Hematopoietic multipotent progenitor cell (in vitro differentiated cells): ENCODE results near the gene TRMT112. TPM values are rescaled to one million over a fixed set of nuclear protein-coding genes. Genes with fewer than 3 reads are reported as not detected.

Experiments used
- DNase-seq, 3 donors: peaks; one replicate each; pipeline ENCODE4 v3.0.0-alpha.2; 2011 to 2015; ENCODE audit warnings: low read depth in 2 of 3, low spot score in 2 of 3
- total RNA-seq: library from RNA; depleted of rRNA; stranded (reverse); fragments of >200 nt; gene quantifications from one replicate; pipeline ENCODE4 v1.2.3, GENCODE V29; 2012

The TRMT112 gene
- total RNA-seq, 1 donor: 203 TPM

DNA sequence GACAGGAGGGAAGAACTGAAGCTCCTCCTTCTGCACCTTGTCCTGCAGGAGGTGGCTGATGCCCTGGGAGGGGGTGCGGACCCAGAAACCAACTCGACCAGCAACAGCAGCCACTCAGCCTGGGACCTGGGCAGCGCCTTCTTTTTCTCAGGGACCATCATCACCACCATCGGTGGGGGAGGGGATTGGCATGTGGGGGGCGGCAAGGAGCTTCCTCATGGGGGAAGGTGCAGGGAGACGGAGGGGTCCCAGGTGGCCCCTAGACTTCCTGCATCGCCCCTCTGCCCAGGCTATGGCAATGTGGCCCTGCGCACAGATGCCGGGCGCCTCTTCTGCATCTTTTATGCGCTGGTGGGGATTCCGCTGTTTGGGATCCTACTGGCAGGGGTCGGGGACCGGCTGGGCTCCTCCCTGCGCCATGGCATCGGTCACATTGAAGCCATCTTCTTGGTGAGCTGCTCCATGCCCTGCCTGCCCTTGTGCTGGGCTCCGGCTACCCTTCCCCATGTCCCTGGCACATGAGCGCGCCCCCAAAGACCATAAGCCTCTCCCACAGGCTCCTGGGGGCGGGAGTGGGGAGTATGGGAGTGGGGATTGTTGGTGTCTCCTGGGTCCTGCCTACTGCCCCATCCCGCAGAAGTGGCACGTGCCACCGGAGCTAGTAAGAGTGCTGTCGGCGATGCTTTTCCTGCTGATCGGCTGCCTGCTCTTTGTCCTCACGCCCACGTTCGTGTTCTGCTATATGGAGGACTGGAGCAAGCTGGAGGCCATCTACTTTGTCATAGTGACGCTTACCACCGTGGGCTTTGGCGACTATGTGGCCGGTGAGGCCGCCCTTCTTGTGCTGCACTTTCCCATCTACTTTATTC, 20.3 kb downstream of the TRMT112 start:
- no peak for DNase-seq

DNA sequence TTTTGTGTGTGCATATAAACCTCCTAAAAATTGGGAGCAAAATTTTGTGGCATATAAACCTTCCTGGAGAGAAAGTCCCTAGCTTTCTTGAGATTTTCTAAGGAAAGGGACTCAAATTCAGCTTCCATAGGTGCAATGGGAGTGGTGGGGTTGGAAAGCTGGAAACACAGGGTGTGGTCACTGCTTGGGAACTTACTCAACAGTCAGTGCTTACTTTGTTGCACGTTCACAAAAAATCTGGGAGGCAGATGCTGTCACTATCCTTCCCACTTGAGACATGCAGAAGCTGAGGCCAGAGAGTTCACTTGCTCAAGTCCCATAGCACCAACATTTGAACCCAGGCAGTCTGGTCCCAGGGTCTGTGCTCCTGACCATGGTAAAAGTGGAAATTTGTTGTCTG, 21.1 kb downstream of the TRMT112 start:
- no peak for DNase-seq

GRCh38 chr11:64295760-64296159, 21.6 kb downstream of the TRMT112 start:
- DNase-seq: no peak

DNA sequence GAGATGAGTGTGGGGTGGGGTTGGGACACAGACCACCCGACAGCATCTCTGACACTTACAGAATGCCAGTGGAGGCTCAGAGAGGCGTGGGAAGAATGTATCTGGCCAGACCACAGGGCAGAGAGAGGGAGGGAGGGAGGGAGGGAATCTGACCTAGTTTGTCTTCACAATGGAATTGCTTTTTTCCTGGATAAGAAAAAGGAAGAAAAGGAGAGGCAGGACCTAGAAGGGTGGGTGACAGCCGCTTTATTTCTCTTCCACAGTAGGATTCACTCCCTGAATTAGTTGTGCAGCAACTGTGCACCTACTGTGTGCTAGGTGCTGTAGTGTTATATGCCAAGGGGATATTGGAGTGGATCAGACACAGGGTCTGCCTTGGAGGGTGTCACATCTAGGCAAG, 22.6 kb downstream of the TRMT112 start:
- DNase-seq: no peak

DNA sequence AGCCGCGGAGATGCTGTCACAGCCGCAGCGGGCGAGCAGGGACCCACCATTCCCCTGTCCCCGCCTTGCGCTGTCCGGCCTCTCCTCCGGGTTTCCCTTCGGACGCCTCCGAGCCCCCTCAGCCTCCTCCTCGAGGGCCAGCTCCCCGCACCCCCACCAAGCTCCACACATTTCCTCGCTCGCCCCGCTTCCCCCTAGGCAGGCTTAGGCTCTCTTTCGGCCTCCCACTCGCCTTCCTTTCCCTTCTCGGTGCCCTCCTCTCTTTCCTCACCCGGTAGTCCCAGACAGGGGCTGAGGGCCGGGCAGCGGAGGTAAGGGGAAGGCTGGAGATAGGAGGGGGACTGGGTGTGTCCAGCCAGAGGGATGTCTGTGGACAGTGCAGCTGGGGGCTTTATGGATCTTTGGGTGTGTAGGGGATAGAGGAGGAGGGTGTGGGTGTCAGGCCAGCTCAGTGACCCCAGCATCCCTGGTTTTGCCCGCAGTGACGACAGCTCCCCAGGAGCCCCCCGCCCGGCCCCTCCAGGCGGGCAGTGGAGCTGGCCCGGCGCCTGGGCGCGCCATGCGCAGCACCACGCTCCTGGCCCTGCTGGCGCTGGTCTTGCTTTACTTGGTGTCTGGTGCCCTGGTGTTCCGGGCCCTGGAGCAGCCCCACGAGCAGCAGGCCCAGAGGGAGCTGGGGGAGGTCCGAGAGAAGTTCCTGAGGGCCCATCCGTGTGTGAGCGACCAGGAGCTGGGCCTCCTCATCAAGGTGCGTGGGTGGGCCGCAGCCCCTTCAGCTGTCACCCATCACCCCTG, 24.7 kb downstream of the TRMT112 start:
- DNase-seq: peak in 1 of 3 donors; percentile 26

- DNase-seq: no peak
Observed at GRCh38 chr11:64291752-64292459, 25.5 kb downstream of the TRMT112 start.

DNA sequence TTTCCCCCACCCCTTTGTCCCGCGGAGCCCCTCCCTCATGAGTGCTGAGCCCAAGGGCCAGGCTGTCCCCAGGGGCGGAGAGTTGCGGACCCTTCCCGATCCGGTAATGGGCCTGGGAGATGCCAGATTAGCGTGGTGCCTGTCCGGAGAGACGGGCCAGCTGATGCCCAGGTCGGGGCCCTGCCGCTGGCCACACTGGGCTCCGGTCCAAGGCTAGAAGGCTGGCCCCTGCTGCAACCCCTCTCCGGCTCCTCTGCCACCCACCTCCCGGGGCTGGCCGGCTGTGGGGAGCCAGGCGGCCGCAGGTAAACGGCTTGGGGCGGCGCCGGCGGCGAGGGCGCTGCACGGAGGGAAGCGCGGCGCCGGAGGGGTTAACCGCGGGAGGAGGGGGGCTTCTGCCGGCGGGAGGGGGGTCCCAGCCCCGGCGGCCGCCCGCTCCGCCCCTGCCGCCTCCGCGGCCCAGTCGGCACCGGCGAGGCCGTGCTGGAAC, 26.1 kb downstream of the TRMT112 start, which contains the start of gene KCNK4:
TSS of gene KCNK4 (plus strand) at position 41 of the 490 bp plus-strand sequence. CDS start 1,717 bp downstream, outside the sequence.
- DNase-seq: no peak

DNA sequence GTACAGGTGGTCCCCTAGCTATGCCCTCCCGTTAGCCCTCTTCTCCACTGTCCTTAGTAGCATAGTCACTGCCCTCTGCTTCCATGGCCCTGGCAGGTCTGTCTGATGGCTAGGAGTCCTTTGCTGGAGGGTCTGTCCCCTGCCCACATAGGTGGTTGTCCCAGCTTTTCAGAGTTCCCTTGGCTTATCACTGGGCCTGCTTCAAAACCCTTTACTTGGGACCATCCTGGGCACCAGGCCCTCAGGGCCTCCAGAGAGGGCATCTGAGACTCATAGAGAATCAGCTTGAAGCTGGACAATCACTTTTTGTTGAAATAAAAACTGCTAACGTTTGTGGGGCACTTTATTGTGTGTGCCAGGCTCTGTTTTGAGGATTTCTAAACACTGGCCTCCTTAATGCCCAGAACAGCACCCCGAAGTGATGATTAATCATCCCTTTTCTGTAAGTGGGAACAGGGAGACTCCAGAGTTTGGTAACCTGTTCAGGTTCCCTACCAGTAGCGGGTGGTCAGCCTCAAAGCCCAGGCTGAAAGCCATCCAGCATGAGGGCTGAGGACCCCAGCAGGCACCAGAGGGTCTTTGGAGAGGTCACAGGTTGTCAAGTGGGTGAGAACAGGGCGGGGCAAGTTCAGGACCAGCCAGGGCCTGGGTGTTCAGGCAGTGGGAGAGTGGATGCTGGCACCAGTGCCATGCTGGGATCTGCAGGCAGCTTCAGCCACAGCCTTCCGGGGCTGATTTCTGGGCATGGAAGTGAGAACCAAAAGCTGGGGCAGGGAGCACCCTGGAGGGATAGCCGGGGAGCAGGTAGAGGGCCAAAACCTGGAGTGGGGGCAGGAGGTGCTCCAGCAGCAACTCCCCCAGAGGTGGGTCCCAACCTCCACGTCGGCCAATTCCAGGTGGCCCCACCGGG, 26.8 kb downstream of the TRMT112 start:
- no peak for DNase-seq

DNA sequence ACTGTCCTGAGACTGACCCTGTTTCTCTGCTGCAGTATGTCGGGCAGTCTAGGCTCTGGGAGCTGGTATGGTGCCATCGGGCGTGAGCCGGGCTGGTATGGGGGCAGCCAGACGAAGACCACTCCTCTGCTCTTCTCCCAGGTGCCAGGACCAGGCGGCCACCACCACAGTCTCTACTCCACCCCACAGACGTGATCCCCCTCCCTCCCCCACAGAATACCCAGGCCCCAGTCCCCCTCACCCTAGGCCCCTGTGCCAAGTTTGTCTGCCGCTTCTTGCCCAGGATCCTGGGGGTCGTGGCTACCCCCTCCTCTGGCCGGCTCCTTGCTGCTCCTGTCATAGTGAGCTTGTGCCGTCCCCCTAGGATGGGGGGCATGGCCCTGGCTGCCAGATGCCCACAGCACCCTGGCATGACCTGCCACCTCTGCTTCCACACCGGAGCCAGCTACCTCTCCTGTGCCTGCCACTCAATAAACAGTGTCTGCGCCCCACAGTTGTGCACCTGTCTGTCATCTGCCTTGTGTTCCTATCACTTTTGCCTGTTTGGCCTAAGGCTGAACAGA, 28.3 kb downstream of the TRMT112 start:
- no peak for DNase-seq

GRCh38 chr11:64288353-64288750, 29.0 kb downstream of the TRMT112 start:
- no peak for DNase-seq

DNA sequence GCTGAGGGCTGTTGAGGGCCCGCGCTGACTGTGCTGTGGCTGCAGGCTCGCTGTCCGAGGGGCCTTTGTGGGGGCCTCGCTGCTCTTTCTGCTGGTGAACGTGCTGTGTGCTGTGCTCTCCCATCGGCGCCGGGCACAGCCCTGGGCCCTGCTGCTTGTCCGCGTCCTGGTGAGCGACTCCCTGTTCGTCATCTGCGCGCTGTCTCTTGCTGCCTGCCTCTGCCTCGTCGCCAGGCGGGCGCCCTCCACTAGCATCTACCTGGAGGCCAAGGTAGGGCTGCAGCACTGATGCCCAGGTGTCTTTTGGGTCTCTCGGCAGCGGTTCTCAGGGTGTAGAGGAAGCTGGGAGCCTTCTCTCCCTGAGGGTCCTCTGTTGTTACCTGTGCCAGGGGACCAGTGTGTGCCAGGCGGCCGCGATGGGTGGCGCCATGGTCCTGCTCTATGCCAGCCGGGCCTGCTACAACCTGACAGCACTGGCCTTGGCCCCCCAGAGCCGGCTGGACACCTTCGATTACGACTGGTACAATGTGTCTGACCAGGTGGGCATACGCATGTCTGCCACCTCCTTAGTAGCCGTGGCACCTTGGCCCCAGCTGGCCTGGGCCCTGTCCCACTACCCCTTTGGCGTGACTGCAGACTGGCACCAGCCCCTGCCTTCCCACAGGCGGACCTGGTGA, 29.5 kb downstream of the TRMT112 start:
- no peak for DNase-seq

- no peak for DNase-seq
Observed at GRCh38 chr11:64286801-64287159, 30.6 kb downstream of the TRMT112 start.

DNA sequence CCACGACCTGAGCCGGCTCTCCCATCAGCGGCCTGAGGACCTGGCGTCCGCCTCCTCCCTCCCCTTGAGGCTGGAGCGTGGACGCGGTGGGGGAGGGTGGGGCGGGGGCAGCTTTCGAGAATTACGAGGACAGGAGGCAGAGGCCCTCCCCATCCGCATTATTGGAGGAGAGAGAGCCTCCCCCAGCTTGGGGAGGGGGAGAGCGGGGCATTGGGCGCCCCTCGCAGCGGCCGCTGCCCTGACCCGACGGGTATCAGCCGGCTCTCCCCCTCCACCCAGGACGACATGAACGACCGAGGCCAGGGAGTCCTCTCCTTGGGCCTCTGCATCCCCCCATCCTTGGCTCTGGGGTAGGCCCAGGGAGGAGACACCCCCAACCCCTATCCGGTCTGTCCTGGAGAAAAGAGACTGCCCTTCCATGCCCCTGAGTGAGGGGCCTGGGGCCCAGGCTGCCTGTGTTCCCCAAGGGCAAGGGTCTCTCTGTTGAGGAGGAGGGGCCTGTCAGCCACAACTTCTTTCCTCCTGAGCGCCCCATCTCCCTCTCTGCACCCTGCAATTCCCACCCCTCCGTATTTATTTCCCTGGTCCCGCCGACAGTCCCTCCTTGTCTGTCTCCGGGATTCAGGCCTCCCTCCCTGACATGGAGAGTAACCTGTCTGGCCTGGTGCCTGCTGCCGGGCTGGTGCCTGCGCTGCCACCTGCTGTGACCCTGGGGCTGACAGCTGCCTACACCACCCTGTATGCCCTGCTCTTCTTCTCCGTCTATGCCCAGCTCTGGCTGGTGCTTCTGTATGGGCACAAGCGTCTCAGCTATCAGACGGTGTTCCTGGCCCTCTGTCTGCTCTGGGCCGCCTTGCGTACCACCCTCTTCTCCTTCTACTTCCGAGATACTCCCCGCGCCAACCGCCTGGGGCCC, 31.2 kb downstream of the TRMT112 start:
- peak in 2 of 3 donors; percentile 45 to 50 for DNase-seq

DNA sequence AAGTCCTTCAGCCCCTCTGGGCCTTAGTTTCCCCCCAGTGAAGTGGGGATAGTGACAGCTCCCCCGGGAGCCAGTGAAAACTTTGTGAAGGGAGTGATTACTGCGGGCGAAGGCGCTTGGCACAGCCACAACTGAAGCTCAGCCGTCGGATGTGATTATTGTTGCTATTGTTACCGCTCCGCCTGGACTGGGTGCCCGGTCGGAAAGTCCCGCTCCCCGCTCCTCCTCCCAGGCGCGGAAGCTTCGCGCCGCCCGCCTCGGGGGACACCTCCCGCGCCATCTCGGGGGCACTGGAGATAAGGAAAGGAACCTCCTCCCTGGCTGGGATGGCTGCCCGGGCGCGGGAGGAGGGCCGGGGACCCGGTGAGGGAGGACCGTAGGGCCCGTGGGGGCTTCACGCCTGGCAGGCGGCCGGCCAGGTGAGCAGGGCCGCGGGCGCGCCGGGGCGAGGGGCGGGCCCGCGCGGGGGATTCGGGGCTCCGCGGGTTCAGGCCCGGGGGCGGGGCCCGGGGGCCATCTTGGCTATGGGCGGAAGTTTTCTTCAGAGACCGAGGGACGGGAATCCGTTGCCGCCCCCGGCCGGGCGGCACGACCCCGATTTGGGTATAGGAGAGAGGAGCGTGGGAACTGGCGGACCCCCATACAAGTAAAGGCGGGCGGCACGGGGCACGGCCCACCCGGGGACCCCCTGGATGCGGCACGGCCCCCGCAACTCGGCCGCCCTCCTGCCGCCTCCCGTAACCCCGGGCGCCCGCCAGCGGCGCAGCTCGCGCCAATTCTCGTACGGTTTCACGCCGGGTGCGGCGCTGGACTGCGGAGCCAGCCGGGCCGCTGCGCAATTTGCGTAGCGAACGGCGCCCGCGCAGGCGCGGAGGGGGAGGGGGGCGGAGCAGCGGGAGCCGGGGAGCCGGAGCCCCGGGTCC, 32.1 kb downstream of the TRMT112 start, which contains the start of gene GPR137:
TSS of gene GPR137 (plus strand) at position 887 of the 923 bp plus-strand sequence. CDS start 677 bp downstream, outside the sequence.
- DNase-seq: peak; percentile 89 to 92 (median 90)

DNA sequence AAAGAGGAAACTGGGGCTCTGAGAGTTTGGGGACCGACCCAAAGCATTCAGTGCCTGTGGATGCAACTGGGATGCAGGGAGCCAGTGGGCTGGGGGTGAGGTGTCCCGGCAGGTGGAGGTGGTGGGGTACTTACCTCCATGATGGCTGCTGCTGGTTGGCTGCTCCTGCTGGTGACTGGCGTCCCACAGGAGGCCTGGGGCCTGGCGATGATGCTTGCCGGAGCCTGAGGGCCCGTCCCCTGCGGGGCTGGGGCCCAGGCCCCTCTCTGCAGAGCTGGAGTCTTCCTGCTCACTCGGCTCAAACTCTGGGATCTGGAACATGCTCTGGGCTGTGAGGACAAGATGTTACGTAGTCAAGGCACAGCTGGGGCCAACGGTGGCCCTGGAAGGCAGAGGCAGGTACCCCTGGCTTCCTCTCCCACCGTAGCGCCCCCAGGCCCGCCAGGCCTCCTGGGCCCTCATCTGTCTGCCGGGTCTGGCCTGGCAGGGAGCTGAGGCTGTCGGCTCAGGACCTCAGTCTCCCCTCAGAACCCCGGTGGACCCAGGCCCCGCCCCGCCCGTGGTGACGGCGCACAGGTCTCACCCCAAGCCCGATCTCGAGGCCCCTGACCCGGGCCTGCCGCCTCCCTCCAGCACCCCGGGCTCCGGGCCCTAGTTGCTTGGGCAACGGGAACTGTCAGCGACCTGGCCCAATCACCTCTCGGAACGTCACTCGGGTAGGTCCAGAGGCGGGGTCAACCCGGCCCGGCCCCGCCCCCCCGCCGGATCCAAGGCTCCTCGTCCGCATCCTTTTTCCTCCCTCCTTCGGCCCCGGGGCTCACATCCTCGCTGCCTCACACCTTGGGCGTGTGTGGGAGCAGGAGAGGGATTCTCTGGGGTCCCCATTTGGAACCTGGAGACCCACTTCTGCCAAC, 33.1 kb downstream of the TRMT112 start, which contains the start of gene BAD:
TSS of gene BAD (minus strand) at position 618 of the 914 bp plus-strand sequence. CDS start at position 321, 297 bp downstream.
- DNase-seq: peak; percentile 72 to 93 (median 88)
